K562 (cell line): Measurements from ENCODE around the gene CASP6.

Experiments used
- CTCF ChIP-seq, 3 experiments: IDR thresholded peaks in 2 of 3; conservative IDR thresholded peaks in 1 of 3; 2 replicates each; pipeline ENCODE4 v1.5.1; 2011 to 2012; ENCODE audit warnings: low read length in 3 of 3, mild to moderate bottlenecking in 3 of 3, control low read depth in 2 of 3, improper control_type of control experiment in 1 of 3, inconsistent platforms in 1 of 3, low read depth in 1 of 3, mixed read lengths in 1 of 3, moderate library complexity in 1 of 3; ENCODE audit not compliant: insufficient read depth in 2 of 3
- DDX20 ChIP-seq: fragments of 450-650 bp; IDR thresholded peaks from 2 replicates; pipeline ENCODE4 v1.6.1; 2016; ENCODE audit warnings: missing genetic modification characterization, low read depth, mild to moderate bottlenecking, missing compliant biosample characterization, moderate library complexity
- FOXJ3 ChIP-seq: sonication (generic); formaldehyde crosslinking; IDR thresholded peaks from 2 replicates; pipeline ENCODE4 v1.4.0; 2020; ENCODE audit warnings: mild to moderate bottlenecking, missing genetic modification reagents
- LEF1 ChIP-seq: fragments of 450-650 bp; IDR thresholded peaks from 2 replicates; pipeline ENCODE4 v1.6.1; 2016; ENCODE audit warnings: mild to moderate bottlenecking
- MECOM ChIP-seq: fragments of 250-450 bp; sonication (Bioruptor Pico); IDR thresholded peaks from 2 replicates; pipeline ENCODE4 v1.8.0; 2022; ENCODE audit warnings: inconsistent platforms
- MGA ChIP-seq: fragments of 450-650 bp; IDR thresholded peaks from 2 replicates; pipeline ENCODE4 v1.6.1; 2016; ENCODE audit warnings: mild to moderate bottlenecking, moderate library complexity
- NR1H2 ChIP-seq: sonication (generic); formaldehyde crosslinking; IDR thresholded peaks from 2 replicates; pipeline ENCODE4 v1.4.0; 2020; ENCODE audit warnings: mild to moderate bottlenecking, missing genetic modification reagents
- PHB2 ChIP-seq: fragments of 450-650 bp; IDR thresholded peaks from 2 replicates; pipeline ENCODE4 v1.6.1; 2017; ENCODE audit warnings: low read depth
- RBM34 ChIP-seq: fragments of 200-400 bp; formaldehyde crosslinking; IDR thresholded peaks from 2 replicates; pipeline ENCODE4 v1.6.1; 2018; ENCODE audit warnings: low read length, borderline replicate concordance; ENCODE audit not compliant: insufficient read depth
- SRF ChIP-seq, 2 experiments: fragments of 250-450, 450-650 bp in 1 of 2; sonication (Bioruptor Pico) in 1 of 2; sonication (generic) in 1 of 2; formaldehyde crosslinking; IDR thresholded peaks; 2 replicates each; pipeline versions ENCODE4 v1.5.0 to v1.5.1; 2020 to 2022; ENCODE audit warnings: mild to moderate bottlenecking in 1 of 2, missing genetic modification reagents in 1 of 2
- ZBTB33 ChIP-seq: sonication (generic); formaldehyde crosslinking; IDR thresholded peaks from 2 replicates; pipeline ENCODE4 v1.8.1; 2023; ENCODE audit warnings: mild to moderate bottlenecking, missing genetic modification reagents
- TF ChIP-seq, protein P1 (sequence below): sonication (generic); formaldehyde crosslinking; IDR thresholded peaks from 2 replicates; pipeline ENCODE4 v1.8.1; 2022; ENCODE audit warnings: missing genetic modification reagents

DNA sequence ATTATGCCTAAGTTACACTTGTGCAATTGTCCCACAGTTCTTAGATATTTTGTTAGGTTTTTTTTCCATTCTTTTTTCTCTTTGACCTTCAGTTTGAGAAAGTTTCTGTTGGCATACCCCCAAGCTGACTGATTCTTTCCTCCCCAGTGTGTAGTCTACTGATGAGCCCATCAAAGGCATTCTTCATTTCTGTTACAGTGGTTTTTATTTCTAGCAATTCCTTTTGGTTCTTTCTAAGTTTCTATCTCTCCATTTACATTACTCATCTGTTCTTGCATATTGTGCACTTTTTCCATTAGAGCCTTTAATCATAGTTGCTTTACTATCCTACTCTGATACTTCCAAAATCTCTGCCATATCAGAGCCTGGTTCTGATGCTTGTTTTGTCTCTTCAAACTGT lies 31.9 kb downstream of the CASP6 start:
- TF ChIP-seq ZBTB33 (CRISPR knock-in tag): no peak
- TF ChIP-seq SRF (CRISPR knock-in tag; IDR thresholded peaks at IDR 0.05): no peak
- no peak for TF ChIP-seq DDX20 (tag)
- TF ChIP-seq NR1H2 (CRISPR knock-in tag): no peak
- no peak for TF ChIP-seq PHB2
- TF ChIP-seq RBM34: no peak
- TF ChIP-seq MGA: no peak
- TF ChIP-seq CTCF (IDR thresholded peaks at IDR 0.05 in 2 of 3, conservative IDR thresholded peaks at IDR 0.05 in 1 of 3; ENCODE audit: insufficient read depth in 2 of 3, low read depth in 1 of 3, low read length in 3 of 3): no peak
- TF ChIP-seq, protein P1, sequence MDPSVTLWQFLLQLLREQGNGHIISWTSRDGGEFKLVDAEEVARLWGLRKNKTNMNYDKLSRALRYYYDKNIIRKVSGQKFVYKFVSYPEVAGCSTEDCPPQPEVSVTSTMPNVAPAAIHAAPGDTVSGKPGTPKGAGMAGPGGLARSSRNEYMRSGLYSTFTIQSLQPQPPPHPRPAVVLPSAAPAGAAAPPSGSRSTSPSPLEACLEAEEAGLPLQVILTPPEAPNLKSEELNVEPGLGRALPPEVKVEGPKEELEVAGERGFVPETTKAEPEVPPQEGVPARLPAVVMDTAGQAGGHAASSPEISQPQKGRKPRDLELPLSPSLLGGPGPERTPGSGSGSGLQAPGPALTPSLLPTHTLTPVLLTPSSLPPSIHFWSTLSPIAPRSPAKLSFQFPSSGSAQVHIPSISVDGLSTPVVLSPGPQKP (CRISPR knock-in tag): no peak
- TF ChIP-seq FOXJ3 (CRISPR knock-in tag): no peak
- TF ChIP-seq MECOM (CRISPR knock-in tag): no peak
- no peak for TF ChIP-seq LEF1
